BLaER1 treated with 17β-estradiol and CSF1 and Interleukin-3, amounts not matched to agents 10 nM and 100 nM (cell line): Measurements from ENCODE around the gene RSF1.
A peak's percentile ranks its signal among the peaks of the same experiment; 100 is the strongest.

Experiments used
- H3K27ac ChIP-seq, 11 experiments: shearing (Covaris generic); formaldehyde crosslinking; 2 replicates each; pipeline ENCODE4 v1.8.1; 2022
- H3K27me3 ChIP-seq, 11 experiments: shearing (Covaris generic); formaldehyde crosslinking; 2 replicates each; pipeline ENCODE4 v1.8.1; 2022
- H3K36me3 ChIP-seq, 11 experiments: shearing (Covaris generic); formaldehyde crosslinking; 2 replicates each; pipeline ENCODE4 v1.8.1; 2022
- H3K4me1 ChIP-seq, 10 experiments: shearing (Covaris generic); formaldehyde crosslinking; 2 replicates each; pipeline ENCODE4 v1.8.1; 2022
- H3K4me2 ChIP-seq, 11 experiments: shearing (Covaris generic); formaldehyde crosslinking; 2 replicates each; pipeline ENCODE4 v1.8.1; 2022
- H3K4me3 ChIP-seq, 10 experiments: shearing (Covaris generic); formaldehyde crosslinking; 2 replicates each; pipeline ENCODE4 v1.8.1; 2022
- H3K9ac ChIP-seq, 11 experiments: shearing (Covaris generic); formaldehyde crosslinking; 2 replicates each; pipeline ENCODE4 v1.8.1; 2022
- H3K9me3 ChIP-seq, 11 experiments: shearing (Covaris generic); formaldehyde crosslinking; replicated peaks in 1 of 11; 2 replicates each; pipeline ENCODE4 v1.8.1; 2022
- H4K20me1 ChIP-seq, 11 experiments: shearing (Covaris generic); formaldehyde crosslinking; 2 replicates each; pipeline ENCODE4 v1.8.1; 2022
- Cebpa-rat ChIP-seq, 11 experiments: shearing (Covaris generic); IDR thresholded peaks; 2 replicates each; pipeline ENCODE4 v1.8.1; 2022

RSF1 gene

GRCh38 chr11:77815459-77815858, 5.1 kb downstream of the RSF1 start:
- peaks cover 11 to 27% (median 19%) of the 10 kb centered on the region in 10 experiments for H3K4me1 ChIP-seq
- H4K20me1 ChIP-seq = peaks cover 55 to 95% (median 87%) of the 10 kb centered on the region in 11 experiments
- H3K27ac ChIP-seq = no peak overlapping the region
- no peak overlapping the region for H3K4me3 ChIP-seq
- no peak overlapping the region for H3K4me2 ChIP-seq
- H3K9ac ChIP-seq = no peak overlapping the region
- TF ChIP-seq Cebpa-rat (IDR thresholded peaks at IDR 0.05) = no peak
- peaks cover 9 to 23% (median 18%) of the 10 kb centered on the region in 11 experiments for H3K9me3 ChIP-seq
- H3K36me3 ChIP-seq = peaks cover 35 to 77% (median 58%) of the 10 kb centered on the region in 11 experiments
- H3K27me3 ChIP-seq = no peaks in the 10 kb centered on the region

- Histone ChIP-seq H3K9ac (no peak overlapping the region), H3K36me3 (peaks cover 41 to 83% (median 64%) of the 10 kb centered on the region in 11 experiments), H3K9me3 (peaks cover 9 to 24% (median 20%) of the 10 kb centered on the region in 11 experiments), H3K4me1 (peaks cover 11 to 27% (median 19%) of the 10 kb centered on the region in 10 experiments), H4K20me1 (peaks cover 60 to 99% (median 94%) of the 10 kb centered on the region in 11 experiments), H3K27me3 (no peaks in the 10 kb centered on the region), H3K4me2 (no peak overlapping the region), H3K4me3 (no peak overlapping the region), H3K27ac (no peak overlapping the region)
- no peak for TF ChIP-seq Cebpa-rat (IDR thresholded peaks at IDR 0.05)
Observed at GRCh38 chr11:77814848-77815247, 5.7 kb downstream of the RSF1 start.

GRCh38 chr11:77813256-77813655, 7.3 kb downstream of the RSF1 start:
- no peak overlapping the region for H3K4me3 ChIP-seq
- H3K36me3 ChIP-seq = peaks cover 42 to 95% (median 74%) of the 10 kb centered on the region in 11 experiments
- no peak overlapping the region for H3K4me2 ChIP-seq
- no peak for TF ChIP-seq Cebpa-rat (IDR thresholded peaks at IDR 0.05)
- H3K4me1 ChIP-seq = peaks cover 2 to 18% (median 10%) of the 10 kb centered on the region in 10 experiments; a peak in 18 of 20 replicates
- H3K27ac ChIP-seq = no peak overlapping the region
- H3K9ac ChIP-seq = no peak overlapping the region
- peaks cover 9 to 33% (median 20%) of the 10 kb centered on the region in 11 experiments for H3K9me3 ChIP-seq
- H4K20me1 ChIP-seq = peaks cover 53 to 100% (median 95%) of the 10 kb centered on the region in 11 experiments
- H3K27me3 ChIP-seq = no peaks in the 10 kb centered on the region

GRCh38 chr11:77806993-77807392, 13.5 kb downstream of the RSF1 start:
- Histone ChIP-seq H3K4me1 (no peaks in the 10 kb centered on the region), H3K9ac (no peak overlapping the region), H3K9me3 (peaks cover 0 to 14% (median 0%) of the 10 kb centered on the region in 11 experiments; a peak in 3 of 22 replicates), H3K4me3 (no peak overlapping the region), H3K4me2 (no peak overlapping the region), H3K27ac (no peak overlapping the region), H4K20me1 (peaks cover 60 to 100% (median 95%) of the 10 kb centered on the region in 11 experiments), H3K27me3 (no peaks in the 10 kb centered on the region), H3K36me3 (peaks cover 21 to 76% (median 56%) of the 10 kb centered on the region in 11 experiments)
- TF ChIP-seq Cebpa-rat (IDR thresholded peaks at IDR 0.05) = no peak

GRCh38 chr11:77806415-77806814, 14.1 kb downstream of the RSF1 start:
- no peak overlapping the region for H3K4me2 ChIP-seq
- H3K4me1 ChIP-seq = peaks cover 0 to under 1% (median 0%) of the 10 kb centered on the region in 10 experiments; a peak in 1 of 20 replicates
- no peaks in the 10 kb centered on the region for H3K27me3 ChIP-seq
- H3K27ac ChIP-seq = no peak overlapping the region
- no peak overlapping the region for H3K9ac ChIP-seq
- peaks cover 61 to 100% (median 95%) of the 10 kb centered on the region in 11 experiments for H4K20me1 ChIP-seq
- no peak for TF ChIP-seq Cebpa-rat (IDR thresholded peaks at IDR 0.05)
- H3K4me3 ChIP-seq = no peak overlapping the region
- peaks cover 0 to 14% (median 0%) of the 10 kb centered on the region in 11 experiments; a peak in 3 of 22 replicates for H3K9me3 ChIP-seq
- peaks cover 16 to 76% (median 53%) of the 10 kb centered on the region in 11 experiments for H3K36me3 ChIP-seq

GRCh38 chr11:77801477-77801876, 19.0 kb downstream of the RSF1 start:
- Histone ChIP-seq H3K9me3 (peaks cover 10 to 30% (median 26%) of the 10 kb centered on the region in 11 experiments; a peak in 20 of 22 replicates), H3K4me1 (peaks cover 0 to 24% (median 11%) of the 10 kb centered on the region in 10 experiments; a peak in 14 of 20 replicates), H3K9ac (no peak overlapping the region), H3K36me3 (peaks cover 15 to 77% (median 49%) of the 10 kb centered on the region in 11 experiments), H3K4me2 (no peak overlapping the region), H3K27me3 (no peaks in the 10 kb centered on the region), H4K20me1 (peaks cover 55 to 100% (median 84%) of the 10 kb centered on the region in 11 experiments), H3K4me3 (no peak overlapping the region), H3K27ac (no peak overlapping the region)
- no peak for TF ChIP-seq Cebpa-rat (IDR thresholded peaks at IDR 0.05)

GRCh38 chr11:77800449-77800848, 20.1 kb downstream of the RSF1 start:
- Histone ChIP-seq H3K27me3 (no peaks in the 10 kb centered on the region), H3K27ac (no peak overlapping the region), H3K9me3 (peaks cover 10 to 40% (median 37%) of the 10 kb centered on the region in 11 experiments; a peak in 20 of 22 replicates), H4K20me1 (peaks cover 52 to 100% (median 82%) of the 10 kb centered on the region in 11 experiments), H3K9ac (no peak overlapping the region; a peak in 1 of 22 replicates), H3K4me3 (no peak overlapping the region), H3K4me1 (peaks cover 0 to 24% (median 11%) of the 10 kb centered on the region in 10 experiments; a peak in 14 of 20 replicates), H3K4me2 (peak overlapping the region in 4 of 11 experiments; percentile 32 to 42 (median 38); a peak in 4 of 22 replicates), H3K36me3 (peaks cover 15 to 79% (median 57%) of the 10 kb centered on the region in 11 experiments)
- no peak for TF ChIP-seq Cebpa-rat (IDR thresholded peaks at IDR 0.05)

GRCh38 chr11:77799338-77799737, 21.2 kb downstream of the RSF1 start:
- Histone ChIP-seq H4K20me1 (peaks cover 48 to 100% (median 80%) of the 10 kb centered on the region in 11 experiments), H3K9ac (no peak overlapping the region), H3K4me3 (no peak overlapping the region), H3K4me1 (peaks cover 0 to 24% (median 11%) of the 10 kb centered on the region in 10 experiments; a peak in 14 of 20 replicates), H3K27me3 (no peaks in the 10 kb centered on the region), H3K9me3 (peaks cover 10 to 51% (median 47%) of the 10 kb centered on the region in 11 experiments; a peak in 20 of 22 replicates), H3K27ac (peak overlapping the region in 2 of 11 experiments; percentile 9 to 11; a peak in 1 of 22 replicates), H3K4me2 (peak overlapping the region in 9 of 11 experiments; percentile 5 to 42 (median 33); a peak in 10 of 22 replicates), H3K36me3 (peaks cover 12 to 74% (median 55%) of the 10 kb centered on the region in 11 experiments)
- TF ChIP-seq Cebpa-rat (IDR thresholded peaks at IDR 0.05) = no peak

- H4K20me1 ChIP-seq = peaks cover 26 to 100% (median 62%) of the 10 kb centered on the region in 11 experiments; a peak in 19 of 22 replicates
- no peak for TF ChIP-seq Cebpa-rat (IDR thresholded peaks at IDR 0.05)
Observed at GRCh38 chr11:77793972-77794371, 26.6 kb downstream of the RSF1 start.

More at GRCh38 chr11:77793972-77794371, 26.6 kb downstream of the RSF1 start:
- Histone ChIP-seq H3K4me3 (no peak overlapping the region), H3K36me3 (peaks cover 49 to 92% (median 78%) of the 10 kb centered on the region in 11 experiments), H3K9ac (no peak overlapping the region), H3K4me1 (peaks cover 0 to 6% (median 0%) of the 10 kb centered on the region in 10 experiments; a peak in 4 of 20 replicates), H3K9me3 (peaks cover 41 to 100% (median 97%) of the 10 kb centered on the region in 11 experiments), H3K4me2 (no peak overlapping the region), H3K27ac (no peak overlapping the region), H3K27me3 (no peaks in the 10 kb centered on the region)
